GM23338 (cell line): ENCODE results near the gene DNASE1L2. TPM values are rescaled to one million over a fixed set of nuclear protein-coding genes. Genes with fewer than 3 reads are reported as not detected.
A peak's percentile ranks its signal among the peaks of the same experiment; 100 is the strongest.

Experiments
- ATAC-seq: fragments of 200-7000 bp; cut with Tn5 transposase; 3 replicates; pipeline ENCODE4 v1.9.1; 2020
- DNase-seq: peaks from one replicate; pipeline ENCODE4 v3.0.0-alpha.2; 2015; ENCODE audit warnings: low spot score
- H2AFZ ChIP-seq: fragments of 200-600 bp; sonication (generic); 2 replicates; pipeline ENCODE4 v1.8.0; 2016; ENCODE audit warnings: antibody characterized with exemption, mild to moderate bottlenecking, moderate library complexity
- H3F3A ChIP-seq: fragments of 200-600 bp; sonication (generic); replicated peaks from 2 replicates; pipeline ENCODE4 v1.8.0; 2017; ENCODE audit warnings: antibody characterized with exemption, mixed run types, low read depth
- H3K27ac ChIP-seq: fragments of 200-600 bp; sonication (generic); 2 replicates; pipeline ENCODE4 v1.6.1; 2016; ENCODE audit warnings: low read depth
- H3K27me3 ChIP-seq: fragments of 200-600 bp; sonication (generic); 2 replicates; pipeline ENCODE4 v1.8.0; 2016; ENCODE audit warnings: mild to moderate bottlenecking, mixed run types, moderate library complexity; ENCODE audit not compliant: insufficient read depth
- H3K36me3 ChIP-seq: fragments of 200-600 bp; sonication (generic); 2 replicates; pipeline ENCODE4 v1.8.0; 2016; ENCODE audit warnings: mild to moderate bottlenecking; ENCODE audit not compliant: insufficient read depth
- H3K4me1 ChIP-seq: fragments of 200-600 bp; sonication (generic); 2 replicates; pipeline ENCODE4 v1.8.0; 2016; ENCODE audit warnings: mild to moderate bottlenecking, moderate library complexity; ENCODE audit not compliant: insufficient read depth
- H3K4me2 ChIP-seq: fragments of 200-600 bp; sonication (generic); 2 replicates; pipeline ENCODE4 v1.7.1; 2017; ENCODE audit warnings: mixed run types
- H3K4me3 ChIP-seq: fragments of 200-600 bp; sonication (generic); 2 replicates; pipeline ENCODE4 v1.6.1; 2016; ENCODE audit warnings: mixed run types
- H3K79me2 ChIP-seq: fragments of 200-600 bp; sonication (generic); replicated peaks from 2 replicates; pipeline ENCODE4 v1.8.0; 2017; ENCODE audit warnings: mild to moderate bottlenecking; ENCODE audit not compliant: insufficient read depth
- H3K9me2 ChIP-seq: fragments of 200-600 bp; sonication (generic); 2 replicates; pipeline ENCODE4 v1.8.0; 2017; ENCODE audit not compliant: insufficient read depth
- H4K20me1 ChIP-seq: fragments of 200-600 bp; sonication (generic); replicated peaks from 2 replicates; pipeline ENCODE4 v1.8.0; 2017; ENCODE audit warnings: mild to moderate bottlenecking; ENCODE audit not compliant: insufficient read depth
- H3K27ac Mint-ChIP-seq: 2 replicates; pipeline ENCODE4 v1.8.0; 2020; ENCODE audit warnings: inconsistent platforms, mild to moderate bottlenecking, moderate library complexity, mixed read lengths
- H3K27me3 Mint-ChIP-seq: 3 replicates; pipeline ENCODE4 v1.8.0; 2022; ENCODE audit warnings: low read depth, mild to moderate bottlenecking, moderate library complexity, mixed read lengths, inconsistent platforms; ENCODE audit not compliant: insufficient read depth, poor library complexity
- H3K36me3 Mint-ChIP-seq: 3 replicates; pipeline ENCODE4 v1.8.0; 2021; ENCODE audit warnings: low read depth, mild to moderate bottlenecking, inconsistent platforms, moderate library complexity, mixed read lengths
- H3K4me1 Mint-ChIP-seq: 3 replicates; pipeline ENCODE4 v1.8.0; 2020; ENCODE audit warnings: mild to moderate bottlenecking, inconsistent platforms, mixed read lengths
- H3K4me3 Mint-ChIP-seq: 3 replicates; pipeline ENCODE4 v1.8.0; 2021; ENCODE audit warnings: moderate library complexity, mild to moderate bottlenecking, inconsistent platforms, mixed read lengths
- H3K9me3 Mint-ChIP-seq: 3 replicates; pipeline ENCODE4 v1.8.0; 2020; ENCODE audit warnings: moderate library complexity, mild to moderate bottlenecking, inconsistent platforms, mixed read lengths
- CREB1 ChIP-seq: fragments of 250-450 bp; sonication (Bioruptor Pico); IDR thresholded peaks from 2 replicates; pipeline ENCODE4 v1.5.0; 2020; ENCODE audit warnings: low read depth, mild to moderate bottlenecking, moderate library complexity
- ETS1 ChIP-seq: IDR thresholded peaks from 2 replicates; pipeline ENCODE4 v1.6.1; 2016; ENCODE audit warnings: antibody characterized with exemption
- EZH2 ChIP-seq: fragments of 200-600 bp; sonication (generic); IDR thresholded peaks from one replicate; pipeline ENCODE4 v1.8.0; 2017; ENCODE audit warnings: antibody characterized with exemption, mild to moderate bottlenecking, low read depth; ENCODE audit not compliant: unreplicated experiment
- EZH2phosphoT487 ChIP-seq: fragments of 200-600 bp; sonication (generic); IDR thresholded peaks from one replicate; pipeline ENCODE4 v1.8.1; 2018; ENCODE audit warnings: antibody characterized with exemption; ENCODE audit not compliant: unreplicated experiment
- JUNB ChIP-seq: IDR thresholded peaks from one replicate; pipeline ENCODE4 v1.6.1; 2016; ENCODE audit warnings: antibody characterized with exemption; ENCODE audit not compliant: unreplicated experiment
- NANOG ChIP-seq: IDR thresholded peaks from 2 replicates; pipeline ENCODE4 v1.6.1; 2016; ENCODE audit warnings: antibody characterized with exemption, borderline replicate concordance
- POLR2AphosphoS5 ChIP-seq: IDR thresholded peaks from 2 replicates; pipeline ENCODE4 v1.6.1; 2016; ENCODE audit warnings: antibody characterized with exemption, low read depth
- STAT1 ChIP-seq: IDR thresholded peaks from one replicate; pipeline ENCODE4 v1.6.1; 2016; ENCODE audit warnings: antibody characterized with exemption; ENCODE audit not compliant: unreplicated experiment
- ZNF331 ChIP-seq: fragments of 250-450 bp; sonication (Bioruptor Pico); IDR thresholded peaks from 2 replicates; pipeline ENCODE4 v1.5.0; 2020; ENCODE audit warnings: low read depth, mild to moderate bottlenecking, moderate library complexity
- ZNF462 ChIP-seq: fragments of 250-450 bp; sonication (Bioruptor Pico); IDR thresholded peaks from 2 replicates; pipeline ENCODE4 v1.5.0; 2020; ENCODE audit warnings: mild to moderate bottlenecking, moderate library complexity
- polyA plus RNA-seq: library from polyadenylated mRNA; unstranded; fragments of >200 nt; fragmentation: Nextera tagmentation; extraction: Ambion mirVana; gene quantifications from 2 replicates; pipeline ENCODE4 v1.2.1, GENCODE V29; 2016
- total RNA-seq: library from RNA; depleted of rRNA; stranded (reverse); fragments of >200 nt; shearing (Covaris generic); gene quantifications from 2 replicates; pipeline ENCODE4 v1.2.3, GENCODE V29; 2014

Gene DNASE1L2
- total and polyA plus RNA-seq, 2 experiments from 2014 or later: 0.23 TPM; not detected in 1

GRCh38 chr16:2223942-2224486 lies 12.2 kb upstream of the DNASE1L2 start (continued):
- TF ChIP-seq ETS1 (no peak), STAT1 (no peak), JUNB (no peak), CREB1 (CRISPR knock-in tag) (no peak), EZH2phosphoT487 (no peak), ZNF331 (CRISPR knock-in tag) (no peak)

DNA sequence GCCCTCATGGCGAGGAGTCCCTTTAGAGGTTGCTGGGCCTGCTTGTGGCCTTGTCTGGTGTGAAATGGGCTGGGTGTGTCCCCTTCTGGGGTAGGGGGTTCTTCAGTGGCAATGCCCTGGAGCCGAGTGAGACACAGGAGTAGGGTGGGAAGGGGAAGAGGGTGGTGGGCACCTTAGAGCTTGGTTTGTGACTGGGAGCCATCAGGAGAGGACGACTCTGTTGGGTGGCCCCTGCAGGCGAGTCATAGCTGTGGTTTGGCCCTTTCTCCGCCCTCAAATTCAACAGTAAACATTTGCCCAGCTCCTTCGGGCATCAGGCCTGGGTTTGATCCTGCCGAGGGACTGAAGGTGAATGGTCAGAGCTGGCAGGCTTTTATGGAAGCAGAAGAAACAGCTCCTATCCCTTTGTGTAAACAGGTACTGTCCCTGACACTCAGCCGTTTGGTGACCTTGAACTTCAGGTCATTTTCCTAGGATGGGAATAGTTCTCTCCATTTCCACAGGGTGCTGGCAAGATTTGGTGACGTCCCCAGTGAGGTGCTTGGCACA lies 9.9 kb upstream of the DNASE1L2 start:
- no peaks in the 10 kb centered on the region for H3K27me3 ChIP-seq
- H3K9me2 ChIP-seq: no peaks in the 10 kb centered on the region
- no peak overlapping the region for H3K27ac ChIP-seq
- no peak overlapping the region for H3K4me3 ChIP-seq
- peaks cover 6% of the 10 kb centered on the region; the same call in 2 of the 3 replicates for H3K36me3 Mint-ChIP-seq
- peaks cover 5% of the 10 kb centered on the region for H4K20me1 ChIP-seq
- H3K4me2 ChIP-seq: no peak overlapping the region
- peaks cover 14% of the 10 kb centered on the region for H3K27me3 Mint-ChIP-seq
- TF ChIP-seq EZH2 (no peak), NANOG (no peak), EZH2phosphoT487 (no peak), POLR2AphosphoS5 (no peak), STAT1 (no peak), JUNB (no peak), ETS1 (no peak), ZNF462 (CRISPR knock-in tag) (no peak)
- DNase-seq (no peak), ATAC-seq (no peak)
- no peak overlapping the region for H2AFZ ChIP-seq
- no peak overlapping the region; the same call in 1 of the 2 replicates for H3K27ac Mint-ChIP-seq
- no peaks in the 10 kb centered on the region for H3K9me3 Mint-ChIP-seq
- peak overlapping the region; percentile 27; the same call in 1 of the 3 replicates for H3K4me3 Mint-ChIP-seq
- H3K4me1 Mint-ChIP-seq: no peaks in the 10 kb centered on the region; the same call in 2 of the 3 replicates
- H3K36me3 ChIP-seq: no peaks in the 10 kb centered on the region
- H3F3A ChIP-seq: peaks cover 5% of the 10 kb centered on the region; the same call in 1 of the 2 replicates
- no peaks in the 10 kb centered on the region; the same call in 1 of the 2 replicates for H3K4me1 ChIP-seq
- H3K79me2 ChIP-seq: peaks cover 44% of the 10 kb centered on the region
